Measurements from ENCODE around the gene SYT1.

- no peak for TF ChIP-seq EZH2 (IDR thresholded peaks at IDR 0.05; ENCODE audit: borderline replicate concordance, insufficient read depth, low read depth, low read length, poor library complexity, severe bottlenecking)
- TF ChIP-seq, protein P1, sequence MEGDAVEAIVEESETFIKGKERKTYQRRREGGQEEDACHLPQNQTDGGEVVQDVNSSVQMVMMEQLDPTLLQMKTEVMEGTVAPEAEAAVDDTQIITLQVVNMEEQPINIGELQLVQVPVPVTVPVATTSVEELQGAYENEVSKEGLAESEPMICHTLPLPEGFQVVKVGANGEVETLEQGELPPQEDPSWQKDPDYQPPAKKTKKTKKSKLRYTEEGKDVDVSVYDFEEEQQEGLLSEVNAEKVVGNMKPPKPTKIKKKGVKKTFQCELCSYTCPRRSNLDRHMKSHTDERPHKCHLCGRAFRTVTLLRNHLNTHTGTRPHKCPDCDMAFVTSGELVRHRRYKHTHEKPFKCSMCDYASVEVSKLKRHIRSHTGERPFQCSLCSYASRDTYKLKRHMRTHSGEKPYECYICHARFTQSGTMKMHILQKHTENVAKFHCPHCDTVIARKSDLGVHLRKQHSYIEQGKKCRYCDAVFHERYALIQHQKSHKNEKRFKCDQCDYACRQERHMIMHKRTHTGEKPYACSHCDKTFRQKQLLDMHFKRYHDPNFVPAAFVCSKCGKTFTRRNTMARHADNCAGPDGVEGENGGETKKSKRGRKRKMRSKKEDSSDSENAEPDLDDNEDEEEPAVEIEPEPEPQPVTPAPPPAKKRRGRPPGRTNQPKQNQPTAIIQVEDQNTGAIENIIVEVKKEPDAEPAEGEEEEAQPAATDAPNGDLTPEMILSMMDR (IDR thresholded peaks at IDR 0.05), result no peak
Observed at GRCh38 chr12:78938341-78939084, 73.9 kb downstream of the SYT1 start.

Data from B cell (primary cell).